Peyer's patch (tissue), 4 donors: Measurements from ENCODE around the gene ZNF714. TPM values are rescaled to one million over a fixed set of nuclear protein-coding genes. Genes with fewer than 3 reads are reported as not detected.

Experiments used
- DNase-seq, 3 donors: peaks; one replicate each; pipeline ENCODE4 v3.0.0-alpha.2; 2017 to 2019
- H3K27ac ChIP-seq, 4 donors: fragments of 200-600 bp; sonication (generic); one replicate each; pipeline ENCODE4 v1.5.1; 2016 to 2019
- H3K27me3 ChIP-seq, 2 donors: fragments of 200-600 bp; sonication (generic); one replicate each; pipeline ENCODE4 v1.5.1; 2019
- H3K36me3 ChIP-seq, 3 donors: fragments of 200-600 bp; sonication (generic); one replicate each; pipeline ENCODE4 v1.5.1; 2016 to 2019
- H3K4me1 ChIP-seq, 4 donors: fragments of 200-600 bp; sonication (generic); one replicate each; pipeline ENCODE4 v1.5.1; 2016 to 2019
- H3K4me3 ChIP-seq, 4 donors: fragments of 200-600 bp; sonication (generic); 1 replicate in 3 of 4; 2 replicates in 1 of 4; pipeline ENCODE4 v1.5.1; 2016 to 2019; ENCODE audit warnings: mild to moderate bottlenecking in 1 of 4
- H3K9me3 ChIP-seq, 4 donors: fragments of 200-600 bp; sonication (generic); one replicate each; pipeline ENCODE4 v1.5.1; 2016 to 2019; ENCODE audit warnings: mild to moderate bottlenecking in 1 of 4
- CTCF ChIP-seq, 6 experiments: fragments of 450-650 bp in 4 of 6; fragments of 200-600 bp in 2 of 6; sonication (generic) in 1 of 6; IDR thresholded peaks; one replicate each; pipeline ENCODE4 v1.5.1; 2017 to 2019; ENCODE audit warnings: antibody characterized with exemption in 6 of 6, mild to moderate bottlenecking in 3 of 6, moderate library complexity in 1 of 6
- POLR2A ChIP-seq, 2 donors: fragments of 450-650 bp; IDR thresholded peaks; one replicate each; pipeline ENCODE4 v1.5.1; 2017; ENCODE audit warnings: antibody characterized with exemption in 2 of 2, mild to moderate bottlenecking in 2 of 2, moderate library complexity in 2 of 2
- total RNA-seq, 4 donors: library from RNA; depleted of rRNA; stranded (reverse); fragments of >200 nt; gene quantifications; one replicate each; pipeline ENCODE4 v1.1.0, GENCODE V29; 2016

Gene ZNF714
- total RNA-seq: 10 to 100 TPM in 2 of 4 donors, 1 to 10 TPM in 2; 7.8 to 16.5 (median 11.4) TPM

- no peak for TF ChIP-seq CTCF (IDR thresholded peaks at IDR 0.05)
- TF ChIP-seq POLR2A (IDR thresholded peaks at IDR 0.05): peak; percentile 43 to 75
- Histone ChIP-seq H3K27me3 (no peaks in the 10 kb centered on the region), H3K4me3 (peak within 1 kb of the TSS; percentile 49 to 73 (median 54)), H3K9me3 (no peaks in the 10 kb centered on the region), H3K4me1 (no peaks in the 10 kb centered on the region), H3K36me3 (peaks cover 0 to 5% (median 0%) of the 10 kb centered on the region in 3 donors), H3K27ac (peak within 1 kb of the TSS; percentile 55 to 83 (median 70))
- DNase-seq: peak; percentile 81 to 92 (median 91)
These were observed at the start of gene ZNF714 for GRCh38 chr19:21082011-21082975. Gene ZNF714 (plus strand): TSS chr19:21082203. CDS start chr19:21098269, 16,066 bp downstream.

GRCh38 chr19:21045028-21045427 lies 37.0 kb upstream of the ZNF714 start:
- TF ChIP-seq CTCF (IDR thresholded peaks at IDR 0.05) (no peak), POLR2A (IDR thresholded peaks at IDR 0.05) (no peak)
- Histone ChIP-seq H3K4me3 (no peak overlapping the region), H3K27ac (no peak overlapping the region), H3K4me1 (no peaks in the 10 kb centered on the region), H3K27me3 (no peaks in the 10 kb centered on the region), H3K36me3 (peaks cover 0 to 34% (median 0%) of the 10 kb centered on the region in 3 donors), H3K9me3 (peaks cover 0 to 14% (median 2%) of the 10 kb centered on the region in 4 donors)
- no peak for DNase-seq

GRCh38 chr19:21046489-21046888 lies 35.5 kb upstream of the ZNF714 start:
- Histone ChIP-seq H3K4me3 (no peak overlapping the region), H3K27me3 (no peaks in the 10 kb centered on the region), H3K4me1 (no peaks in the 10 kb centered on the region), H3K27ac (no peak overlapping the region), H3K36me3 (peaks cover 0 to 33% (median 0%) of the 10 kb centered on the region in 3 donors), H3K9me3 (peaks cover 0 to 14% (median 2%) of the 10 kb centered on the region in 4 donors)
- no peak for DNase-seq
- TF ChIP-seq CTCF (IDR thresholded peaks at IDR 0.05) (no peak), POLR2A (IDR thresholded peaks at IDR 0.05) (no peak)

- no peaks in the 10 kb centered on the region for H3K27me3 ChIP-seq
- H3K4me1 ChIP-seq: no peaks in the 10 kb centered on the region
- H3K36me3 ChIP-seq: peaks cover 0 to 29% (median 0%) of the 10 kb centered on the region in 3 donors
- no peak overlapping the region for H3K27ac ChIP-seq
- H3K4me3 ChIP-seq: no peak overlapping the region
- TF ChIP-seq CTCF (IDR thresholded peaks at IDR 0.05) (no peak), POLR2A (IDR thresholded peaks at IDR 0.05) (no peak)
- H3K9me3 ChIP-seq: peaks cover 0 to 14% (median 2%) of the 10 kb centered on the region in 4 donors
- no peak for DNase-seq
These were observed 34.3 kb upstream of the ZNF714 start for GRCh38 chr19:21047716-21048115.

GRCh38 chr19:21052902-21053301 lies 29.1 kb upstream of the ZNF714 start:
- Histone ChIP-seq H3K27me3 (no peaks in the 10 kb centered on the region), H3K4me1 (no peaks in the 10 kb centered on the region), H3K9me3 (peaks cover 0 to 40% (median 9%) of the 10 kb centered on the region in 4 donors), H3K27ac (no peak overlapping the region), H3K36me3 (peaks cover 0 to 68% (median 2%) of the 10 kb centered on the region in 3 donors), H3K4me3 (no peak overlapping the region)
- DNase-seq: no peak
- TF ChIP-seq POLR2A (IDR thresholded peaks at IDR 0.05) (no peak), CTCF (IDR thresholded peaks at IDR 0.05) (no peak)
